Testis (tissue), 3 donors: ENCODE data around the gene TPBG. TPM values are rescaled to one million over a fixed set of nuclear protein-coding genes. Genes with fewer than 3 reads are reported as not detected.

Experiments used
- DNase-seq: peaks from one replicate; pipeline ENCODE4 v3.0.0-alpha.2; 2019
- H3K27ac ChIP-seq, 2 donors: fragments of 200-600 bp; sonication (generic); one replicate each; pipeline ENCODE4 v1.5.1; 2019
- H3K27me3 ChIP-seq: fragments of 200-600 bp; sonication (generic); one replicate; pipeline ENCODE4 v1.5.1; 2019
- H3K36me3 ChIP-seq: fragments of 200-600 bp; sonication (generic); one replicate; pipeline ENCODE4 v1.5.1; 2017; ENCODE audit warnings: low read depth; ENCODE audit errors: missing control alignments
- H3K4me1 ChIP-seq: fragments of 200-600 bp; sonication (generic); one replicate; pipeline ENCODE4 v1.5.1; 2019
- H3K4me3 ChIP-seq, 2 donors: fragments of 200-600 bp; sonication (generic); one replicate each; pipeline ENCODE4 v1.5.1; 2017 to 2019
- H3K9me3 ChIP-seq: fragments of 200-600 bp; sonication (generic); one replicate; pipeline ENCODE4 v1.5.1; 2017
- POLR2A ChIP-seq: fragments of 450-650 bp; IDR thresholded peaks from one replicate; pipeline ENCODE4 v1.6.1; 2017; ENCODE audit warnings: antibody characterized with exemption, mild to moderate bottlenecking, moderate library complexity
- WGBS, 2 donors: methylation state at CpG; one replicate each; pipeline ENCODE4 v1.1.5; 2018; 5-methylcytosine and 5-hydroxymethylcytosine counted together
- intact Hi-C: fragments of 100-400 bp; cut with DNase I; formaldehyde crosslinking; loops from one replicate; pipeline ENCODE4 v1.15.1; 2023; ENCODE audit warnings: low total_unique reads
- polyA plus RNA-seq: library from polyadenylated mRNA; stranded (reverse); fragments of 350-450 nt; fragmentation: Illumina TruSeq; extraction: RNeasy Lipid Tissue Mini Kit (QIAGEN cat#74804); gene quantifications from one replicate; pipeline ENCODE4 v1.2.3, GENCODE V29; 2014; ENCODE audit warnings: low read depth, low replicate concordance; ENCODE audit not compliant: insufficient read depth
- total RNA-seq, 2 donors: library from RNA; depleted of rRNA; stranded (reverse); fragments of >200 nt; gene quantifications; one replicate each; pipeline ENCODE4 v1.2.3, GENCODE V29; 2016
- TF ChIP-seq, protein P1 (sequence below), 3 experiments: fragments of 450-650 bp in 2 of 3; fragments of 200-600 bp in 1 of 3; sonication (generic) in 1 of 3; IDR thresholded peaks; one replicate each; pipeline ENCODE4 v1.5.1; 2016 to 2019; ENCODE audit warnings: antibody characterized with exemption in 3 of 3, mild to moderate bottlenecking in 2 of 3, moderate library complexity in 1 of 3

TPBG gene
- total and polyA plus RNA-seq, 3 donors from 2014 or later = 9.9 to 15.1 (median 10.4) TPM

DNA sequence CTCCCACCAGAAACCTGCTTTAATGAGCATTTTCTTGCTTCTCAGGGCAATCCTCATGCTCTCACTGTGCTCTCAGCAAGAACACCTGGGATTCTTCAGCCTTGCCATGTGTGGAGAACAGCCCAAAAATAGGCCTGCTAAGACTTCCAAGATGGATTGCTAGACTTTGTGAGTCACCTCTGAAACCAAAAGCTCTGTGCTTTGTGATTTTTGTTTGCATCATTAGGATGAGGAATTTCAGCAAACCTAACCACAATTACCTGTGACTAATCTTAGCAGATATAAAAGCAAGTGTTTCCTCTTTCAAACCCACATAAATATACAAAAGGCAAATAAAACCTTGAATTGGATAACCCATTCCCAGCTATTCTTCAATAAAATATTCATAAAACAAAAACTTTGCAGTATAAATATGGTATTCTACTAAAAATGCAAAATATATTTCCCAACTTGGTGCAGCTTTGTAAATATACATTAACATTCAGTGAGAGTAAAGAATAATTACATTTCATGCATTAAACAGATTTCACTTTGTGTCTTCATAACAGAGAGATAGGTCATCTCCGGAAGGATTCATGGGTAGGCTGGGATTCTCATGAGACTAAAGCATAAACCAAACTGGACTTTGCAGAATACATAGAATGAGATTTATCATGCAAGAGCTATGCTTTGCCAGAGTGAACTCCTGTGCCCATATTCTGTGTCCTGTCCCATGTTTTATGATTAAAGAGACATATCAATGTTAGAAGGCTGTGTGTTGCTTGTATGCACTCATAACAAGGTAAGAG, 33.5 kb downstream of the TPBG start:
- H3K27ac ChIP-seq = no peak overlapping the region
- H3K4me3 ChIP-seq = no peak overlapping the region
- DNase-seq = no peak
- H3K27me3 ChIP-seq = no peaks in the 10 kb centered on the region
- H3K36me3 ChIP-seq = no peaks in the 10 kb centered on the region
- 89 to 91% methylated on average over 1 of the region's 1 CpG for WGBS, 2 donors
- intact Hi-C loops = no loop called here
- no peak for TF ChIP-seq POLR2A
- TF ChIP-seq, protein P1, sequence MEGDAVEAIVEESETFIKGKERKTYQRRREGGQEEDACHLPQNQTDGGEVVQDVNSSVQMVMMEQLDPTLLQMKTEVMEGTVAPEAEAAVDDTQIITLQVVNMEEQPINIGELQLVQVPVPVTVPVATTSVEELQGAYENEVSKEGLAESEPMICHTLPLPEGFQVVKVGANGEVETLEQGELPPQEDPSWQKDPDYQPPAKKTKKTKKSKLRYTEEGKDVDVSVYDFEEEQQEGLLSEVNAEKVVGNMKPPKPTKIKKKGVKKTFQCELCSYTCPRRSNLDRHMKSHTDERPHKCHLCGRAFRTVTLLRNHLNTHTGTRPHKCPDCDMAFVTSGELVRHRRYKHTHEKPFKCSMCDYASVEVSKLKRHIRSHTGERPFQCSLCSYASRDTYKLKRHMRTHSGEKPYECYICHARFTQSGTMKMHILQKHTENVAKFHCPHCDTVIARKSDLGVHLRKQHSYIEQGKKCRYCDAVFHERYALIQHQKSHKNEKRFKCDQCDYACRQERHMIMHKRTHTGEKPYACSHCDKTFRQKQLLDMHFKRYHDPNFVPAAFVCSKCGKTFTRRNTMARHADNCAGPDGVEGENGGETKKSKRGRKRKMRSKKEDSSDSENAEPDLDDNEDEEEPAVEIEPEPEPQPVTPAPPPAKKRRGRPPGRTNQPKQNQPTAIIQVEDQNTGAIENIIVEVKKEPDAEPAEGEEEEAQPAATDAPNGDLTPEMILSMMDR (IDR thresholded peaks at IDR 0.05) = no peak
- no peaks in the 10 kb centered on the region for H3K4me1 ChIP-seq
- no peaks in the 10 kb centered on the region for H3K9me3 ChIP-seq

DNA sequence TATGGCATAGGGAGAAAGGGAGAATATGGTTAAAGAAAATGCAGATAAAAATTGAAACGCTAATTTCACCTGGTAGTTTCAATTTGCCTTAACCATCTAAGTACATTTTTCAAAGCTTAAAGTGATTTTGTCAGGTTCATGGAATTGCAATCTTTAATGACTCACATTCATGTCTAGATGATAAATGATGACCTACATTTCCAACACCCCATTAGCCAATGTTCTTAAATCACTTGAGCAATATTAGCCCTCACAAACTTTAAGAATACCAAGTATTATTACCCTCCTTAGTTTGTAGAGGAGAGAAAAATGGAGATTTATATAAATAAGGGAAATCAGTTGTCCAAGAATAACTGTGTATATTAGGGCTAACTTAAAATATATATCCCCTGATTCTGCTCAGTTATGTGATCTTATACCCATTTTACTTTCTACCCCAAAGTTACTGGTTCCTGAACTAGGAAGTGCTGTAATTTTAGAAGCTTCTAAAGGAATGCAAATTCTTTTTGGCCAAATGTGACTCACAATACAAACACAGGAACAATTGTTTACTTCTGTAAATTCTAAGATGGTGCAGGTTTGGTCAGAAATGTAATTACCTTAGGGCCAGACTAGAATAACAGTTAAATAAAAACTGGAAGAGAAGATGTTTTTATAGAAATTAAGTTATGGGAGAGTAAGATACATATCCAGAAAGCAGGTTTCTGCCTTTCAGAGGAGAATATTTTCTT, 34.5 kb downstream of the TPBG start:
- Histone ChIP-seq H3K9me3 (no peaks in the 10 kb centered on the region), H3K4me3 (no peak overlapping the region), H3K36me3 (no peaks in the 10 kb centered on the region), H3K27ac (no peak overlapping the region), H3K4me1 (no peaks in the 10 kb centered on the region), H3K27me3 (no peaks in the 10 kb centered on the region)
- WGBS, 2 donors = 65 to 67% methylated on average over 1 of the region's 1 CpG
- no peak for DNase-seq
- no peak for TF ChIP-seq POLR2A
- TF ChIP-seq, protein P1 (IDR thresholded peaks at IDR 0.05) = no peak
- intact Hi-C loops = no loop called here

DNA sequence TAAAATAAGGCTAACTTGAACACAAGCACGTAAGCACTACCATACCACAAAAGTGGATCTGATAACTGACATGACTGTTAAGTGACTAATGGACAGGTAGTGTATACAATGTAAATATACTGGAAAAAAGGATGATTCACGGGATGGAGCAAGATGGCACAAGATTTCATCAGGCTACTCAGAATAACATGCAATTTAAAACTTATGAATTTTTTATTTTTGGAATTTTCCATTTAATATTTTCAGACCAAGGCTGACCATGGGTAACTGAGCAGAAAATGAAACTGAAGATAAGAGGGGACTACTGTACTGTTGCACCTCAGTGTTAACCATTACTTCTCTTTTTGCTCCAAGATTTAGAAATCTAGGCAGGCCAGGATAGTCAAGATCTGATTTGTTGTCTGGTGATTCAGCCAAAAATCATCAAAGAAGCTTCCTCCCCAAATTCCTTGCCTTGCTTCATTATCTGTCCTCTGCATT, 45.4 kb downstream of the TPBG start:
- H3K4me1 ChIP-seq = no peaks in the 10 kb centered on the region
- H3K27me3 ChIP-seq = no peaks in the 10 kb centered on the region
- H3K36me3 ChIP-seq = no peaks in the 10 kb centered on the region
- no peak for DNase-seq
- H3K4me3 ChIP-seq = no peak overlapping the region
- intact Hi-C loops = no loop called here
- TF ChIP-seq, protein P1 (IDR thresholded peaks at IDR 0.05) = no peak
- TF ChIP-seq POLR2A = no peak
- no peaks in the 10 kb centered on the region for H3K9me3 ChIP-seq
- no peak overlapping the region for H3K27ac ChIP-seq
- 87 to 91% methylated on average over 2 of the region's 2 CpGs for WGBS, 2 donors

DNA sequence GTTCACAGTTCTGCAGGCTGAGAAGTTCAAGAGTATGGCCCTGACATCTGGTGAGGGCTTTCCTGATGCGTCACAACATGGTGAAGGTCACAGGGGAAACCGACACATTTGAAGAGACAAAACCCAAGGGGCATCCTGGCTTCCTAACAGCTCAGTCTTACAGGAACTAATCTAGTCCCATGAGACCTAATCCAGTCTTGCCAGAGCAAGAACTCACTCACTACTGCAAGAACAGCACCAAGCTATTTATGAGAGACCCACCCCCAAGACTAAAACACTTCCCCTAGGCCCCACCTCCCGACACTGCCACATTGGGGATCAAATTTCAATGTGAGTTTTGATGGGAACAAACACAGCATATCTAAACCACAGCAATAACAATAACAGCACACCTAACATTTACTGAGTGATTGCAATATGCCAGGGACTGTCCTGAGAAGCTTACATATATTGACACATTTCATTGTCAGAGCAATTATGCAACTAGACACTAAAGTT, 46.6 kb downstream of the TPBG start:
- no peaks in the 10 kb centered on the region for H3K4me1 ChIP-seq
- no peak for DNase-seq
- H3K36me3 ChIP-seq = no peaks in the 10 kb centered on the region
- intact Hi-C loops = no loop called here
- no peaks in the 10 kb centered on the region for H3K27me3 ChIP-seq
- 65 to 67% methylated on average over 3 of the region's 3 CpGs for WGBS, 2 donors
- TF ChIP-seq, protein P1 (IDR thresholded peaks at IDR 0.05) = no peak
- TF ChIP-seq POLR2A = no peak
- H3K27ac ChIP-seq = no peak overlapping the region
- H3K4me3 ChIP-seq = no peak overlapping the region
- no peaks in the 10 kb centered on the region for H3K9me3 ChIP-seq
